WERI-Rb-1 (cell line): ENCODE results near the gene CCS.

Experiments
- DNase-seq: peaks from one replicate; pipeline ENCODE4 v3.0.0-alpha.2; 2020
- H3K27ac ChIP-seq: fragments of 250-450 bp; sonication (Bioruptor Pico); 2 replicates; pipeline ENCODE4 v1.5.1; 2020; ENCODE audit warnings: mild to moderate bottlenecking, moderate library complexity
- H3K27me3 ChIP-seq: fragments of 250-450 bp; sonication (Bioruptor Pico); 2 replicates; pipeline ENCODE4 v1.5.1; 2021; ENCODE audit warnings: mild to moderate bottlenecking, low read depth, moderate library complexity; ENCODE audit not compliant: insufficient read depth, severe bottlenecking
- H3K36me3 ChIP-seq: fragments of 250-450 bp; sonication (Bioruptor Pico); 2 replicates; pipeline ENCODE4 v1.5.1; 2020; ENCODE audit warnings: mild to moderate bottlenecking, moderate library complexity
- H3K4me3 ChIP-seq: 2 replicates; pipeline ENCODE4 v1.5.1; 2011; ENCODE audit warnings: low read depth, mild to moderate bottlenecking, control low read depth, low read length
- H3K9me3 ChIP-seq: fragments of 250-450 bp; sonication (Bioruptor Pico); 2 replicates; pipeline ENCODE4 v1.5.1; 2021; ENCODE audit warnings: mild to moderate bottlenecking, moderate library complexity; ENCODE audit not compliant: severe bottlenecking
- TF ChIP-seq, protein P1 (sequence below): IDR thresholded peaks from 2 replicates; pipeline ENCODE4 v1.5.1; 2011; ENCODE audit warnings: low read depth, mild to moderate bottlenecking, control low read depth, inconsistent platforms, low read length

Gene CCS

DNA sequence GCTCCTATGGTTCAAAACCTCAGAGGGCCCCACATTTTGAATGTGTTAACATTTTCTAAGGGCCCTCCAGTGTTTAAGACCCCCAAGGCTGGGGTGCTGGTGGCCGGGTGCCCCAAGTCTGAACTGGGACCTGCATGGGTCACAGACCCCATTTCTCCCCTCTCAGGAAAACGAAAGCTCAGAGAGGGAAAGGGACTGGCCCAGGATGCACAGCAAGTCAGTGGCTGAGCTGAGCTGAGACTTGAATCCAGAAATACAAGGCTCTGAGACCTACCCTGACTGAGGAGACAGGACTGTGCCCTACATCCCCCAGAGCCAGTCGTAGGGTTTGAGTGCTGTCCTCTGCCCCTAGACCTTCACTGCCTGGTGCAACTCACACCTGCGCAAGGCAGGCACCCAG, 42.1 kb upstream of the CCS start:
- DNase-seq: no peak
- Histone ChIP-seq H3K27me3 (no peaks in the 10 kb centered on the region), H3K4me3 (no peak overlapping the region), H3K9me3 (no peaks in the 10 kb centered on the region), H3K36me3 (no peaks in the 10 kb centered on the region), H3K27ac (no peak overlapping the region)
- TF ChIP-seq, protein P1, sequence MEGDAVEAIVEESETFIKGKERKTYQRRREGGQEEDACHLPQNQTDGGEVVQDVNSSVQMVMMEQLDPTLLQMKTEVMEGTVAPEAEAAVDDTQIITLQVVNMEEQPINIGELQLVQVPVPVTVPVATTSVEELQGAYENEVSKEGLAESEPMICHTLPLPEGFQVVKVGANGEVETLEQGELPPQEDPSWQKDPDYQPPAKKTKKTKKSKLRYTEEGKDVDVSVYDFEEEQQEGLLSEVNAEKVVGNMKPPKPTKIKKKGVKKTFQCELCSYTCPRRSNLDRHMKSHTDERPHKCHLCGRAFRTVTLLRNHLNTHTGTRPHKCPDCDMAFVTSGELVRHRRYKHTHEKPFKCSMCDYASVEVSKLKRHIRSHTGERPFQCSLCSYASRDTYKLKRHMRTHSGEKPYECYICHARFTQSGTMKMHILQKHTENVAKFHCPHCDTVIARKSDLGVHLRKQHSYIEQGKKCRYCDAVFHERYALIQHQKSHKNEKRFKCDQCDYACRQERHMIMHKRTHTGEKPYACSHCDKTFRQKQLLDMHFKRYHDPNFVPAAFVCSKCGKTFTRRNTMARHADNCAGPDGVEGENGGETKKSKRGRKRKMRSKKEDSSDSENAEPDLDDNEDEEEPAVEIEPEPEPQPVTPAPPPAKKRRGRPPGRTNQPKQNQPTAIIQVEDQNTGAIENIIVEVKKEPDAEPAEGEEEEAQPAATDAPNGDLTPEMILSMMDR: no peak

DNA sequence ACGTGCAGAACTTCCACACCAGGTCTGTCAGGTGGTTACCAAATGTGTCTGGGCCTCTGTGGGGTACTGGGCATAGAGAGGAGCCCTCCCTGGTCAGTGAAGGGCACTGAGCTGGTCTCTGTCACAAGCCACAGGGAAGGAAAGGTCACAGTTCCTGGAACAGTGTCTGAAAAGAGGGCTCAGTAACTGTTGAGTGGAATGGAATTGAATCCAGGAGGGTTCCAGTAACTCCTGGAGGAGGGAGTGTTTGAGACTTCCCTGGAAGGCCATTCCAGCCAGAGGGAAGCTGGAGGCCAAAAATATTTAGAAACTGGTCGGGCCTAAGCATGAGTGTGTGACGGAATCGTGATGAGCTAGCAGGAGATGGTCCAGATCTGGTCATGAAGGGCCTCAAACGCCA, 38.4 kb upstream of the CCS start:
- no peak overlapping the region for H3K27ac ChIP-seq
- H3K4me3 ChIP-seq: no peak overlapping the region
- TF ChIP-seq, protein P1: no peak
- H3K9me3 ChIP-seq: no peaks in the 10 kb centered on the region
- no peaks in the 10 kb centered on the region for H3K27me3 ChIP-seq
- H3K36me3 ChIP-seq: no peaks in the 10 kb centered on the region
- DNase-seq: no peak

DNA sequence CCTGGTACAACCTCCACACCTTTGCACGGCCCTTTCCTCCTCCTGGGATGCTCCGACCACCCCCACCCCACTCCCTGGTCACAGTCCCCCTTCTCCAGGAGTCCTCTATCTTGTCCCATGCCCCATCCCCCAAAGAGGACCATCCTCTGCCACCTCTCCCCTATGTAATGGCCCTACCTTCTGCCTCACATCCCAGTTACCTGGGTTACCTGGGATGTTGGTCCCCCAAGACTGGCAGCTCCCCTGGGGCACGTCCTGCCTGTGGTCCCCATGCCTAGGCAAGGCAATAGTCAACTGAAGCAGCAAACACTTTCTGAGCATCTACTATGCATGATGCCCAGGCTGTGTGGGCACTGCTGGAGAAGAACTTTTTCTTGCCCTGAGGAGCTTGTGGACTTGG, 37.6 kb upstream of the CCS start:
- TF ChIP-seq, protein P1: no peak
- H3K9me3 ChIP-seq: no peaks in the 10 kb centered on the region
- no peaks in the 10 kb centered on the region for H3K36me3 ChIP-seq
- no peak for DNase-seq
- no peak overlapping the region for H3K4me3 ChIP-seq
- no peak overlapping the region for H3K27ac ChIP-seq
- no peaks in the 10 kb centered on the region for H3K27me3 ChIP-seq

DNA sequence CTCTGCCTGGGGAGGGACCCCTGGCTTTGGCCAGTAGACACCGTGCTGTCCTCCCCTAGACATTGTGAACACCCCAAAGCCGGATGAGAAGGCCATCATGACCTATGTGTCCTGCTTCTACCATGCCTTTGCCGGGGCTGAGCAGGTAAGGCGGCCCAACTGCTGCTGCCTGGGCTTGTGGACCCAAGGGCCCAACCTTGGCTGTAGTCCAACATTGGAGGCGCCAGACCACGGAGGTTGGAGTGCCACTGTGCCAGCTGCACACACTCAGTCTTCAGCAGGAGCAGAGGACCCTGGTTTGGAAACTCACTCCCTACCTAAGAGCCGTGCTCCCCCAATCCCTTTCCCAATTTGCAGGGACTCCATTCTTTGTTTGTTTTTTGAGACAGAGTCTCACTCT, 36.9 kb upstream of the CCS start:
- Histone ChIP-seq H3K27me3 (no peaks in the 10 kb centered on the region), H3K36me3 (no peaks in the 10 kb centered on the region), H3K27ac (no peak overlapping the region), H3K4me3 (no peak overlapping the region), H3K9me3 (no peaks in the 10 kb centered on the region)
- TF ChIP-seq, protein P1: no peak
- DNase-seq: no peak

DNA sequence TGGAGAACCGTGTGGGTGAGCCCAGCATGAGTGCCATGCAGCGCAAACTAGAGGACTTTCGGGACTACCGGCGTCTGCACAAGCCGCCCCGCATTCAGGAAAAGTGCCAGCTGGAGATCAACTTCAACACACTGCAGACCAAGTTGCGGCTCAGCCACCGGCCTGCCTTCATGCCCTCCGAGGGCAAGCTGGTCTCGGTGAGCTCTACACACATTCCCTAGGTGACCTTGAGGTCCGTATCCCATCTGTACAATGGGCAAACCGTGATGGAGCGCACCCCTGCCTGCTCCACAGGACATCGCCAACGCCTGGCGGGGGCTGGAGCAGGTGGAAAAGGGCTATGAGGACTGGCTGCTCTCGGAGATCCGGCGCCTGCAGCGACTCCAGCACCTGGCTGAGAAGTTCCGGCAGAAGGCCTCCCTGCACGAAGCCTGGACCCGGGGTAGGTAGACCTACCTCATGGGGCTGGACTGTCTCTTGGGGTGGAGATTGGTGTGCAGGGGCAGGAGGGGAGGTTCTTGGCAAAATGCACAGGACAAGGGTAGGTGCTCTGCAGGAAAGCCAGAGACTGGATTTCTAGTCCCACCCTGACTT, 35.2 kb upstream of the CCS start:
- Histone ChIP-seq H3K27me3 (no peaks in the 10 kb centered on the region), H3K4me3 (no peak overlapping the region), H3K36me3 (peaks cover 10% of the 10 kb centered on the region), H3K27ac (no peak overlapping the region), H3K9me3 (no peaks in the 10 kb centered on the region)
- no peak for DNase-seq
- TF ChIP-seq, protein P1: no peak

DNA sequence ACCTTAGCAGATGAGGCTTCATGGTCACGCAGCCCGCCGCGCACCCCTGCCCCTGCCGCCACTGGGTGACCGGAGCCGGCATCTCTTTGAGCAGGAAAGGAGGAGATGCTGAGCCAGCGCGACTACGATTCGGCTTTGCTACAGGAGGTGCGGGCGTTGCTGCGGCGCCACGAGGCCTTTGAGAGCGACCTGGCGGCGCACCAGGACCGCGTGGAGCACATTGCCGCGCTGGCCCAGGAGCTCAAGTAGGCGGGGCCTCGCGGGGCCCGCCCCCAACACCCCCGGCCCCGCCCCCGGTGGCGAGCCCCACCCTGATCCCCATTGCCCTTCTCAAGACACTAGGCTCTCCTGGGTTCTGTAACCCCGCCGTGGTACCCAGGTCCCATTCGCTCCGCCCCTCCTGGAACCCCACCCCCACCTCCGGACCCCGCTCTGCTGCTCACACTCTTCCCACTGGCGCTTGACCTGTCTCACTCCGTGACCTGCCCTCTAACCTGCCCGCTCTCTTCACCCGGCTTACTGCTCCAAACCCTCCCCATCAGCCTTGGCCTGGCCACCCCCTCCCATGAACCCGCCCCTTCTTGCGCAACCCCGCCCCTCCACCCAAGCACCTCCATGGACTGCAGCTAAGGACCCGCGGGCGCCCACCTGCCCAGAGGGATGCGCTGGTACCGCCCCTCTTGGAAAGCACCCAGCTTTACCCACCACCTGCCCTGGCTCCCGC, 33.7 kb upstream of the CCS start:
- TF ChIP-seq, protein P1: no peak
- H3K27me3 ChIP-seq: no peaks in the 10 kb centered on the region
- H3K27ac ChIP-seq: no peak overlapping the region
- H3K9me3 ChIP-seq: no peaks in the 10 kb centered on the region
- peaks cover 20% of the 10 kb centered on the region for H3K36me3 ChIP-seq
- no peak for DNase-seq
- H3K4me3 ChIP-seq: no peak overlapping the region
